Progenitor cell of endocrine pancreas (in vitro differentiated cells): Measurements from ENCODE around the gene AGPS. TPM values are rescaled to one million over a fixed set of nuclear protein-coding genes. Genes with fewer than 3 reads are reported as not detected.
A peak's percentile ranks its signal among the peaks of the same experiment; 100 is the strongest.

Experiments used
- DNase-seq: peaks from one replicate; pipeline ENCODE4 v3.0.0; 2021; ENCODE audit warnings: low spot score; ENCODE audit not compliant: unreplicated experiment
- H3K27ac Mint-ChIP-seq: 2 replicates; pipeline ENCODE4 v1.8.0; 2021; ENCODE audit warnings: mild to moderate bottlenecking, moderate library complexity, mixed read lengths
- H3K27me3 Mint-ChIP-seq: 2 replicates; pipeline ENCODE4 v1.8.0; 2021; ENCODE audit warnings: mixed read lengths
- H3K36me3 Mint-ChIP-seq: 2 replicates; pipeline ENCODE4 v1.8.0; 2022; ENCODE audit warnings: mixed read lengths; ENCODE audit not compliant: insufficient read depth
- H3K4me1 Mint-ChIP-seq: 2 replicates; pipeline ENCODE4 v1.8.0; 2021; ENCODE audit warnings: low read depth, mixed read lengths
- H3K4me3 Mint-ChIP-seq: 2 replicates; pipeline ENCODE4 v1.8.0; 2021; ENCODE audit warnings: low read depth, mild to moderate bottlenecking, moderate library complexity, mixed read lengths
- H3K9me3 Mint-ChIP-seq: 2 replicates; pipeline ENCODE4 v1.8.0; 2021; ENCODE audit warnings: low read depth, mixed read lengths
- CTCF ChIP-seq: fragments of 200-600 bp; sonication (generic); IDR thresholded peaks from one replicate; pipeline ENCODE4 v1.5.0; 2021; ENCODE audit warnings: antibody characterized with exemption, mild to moderate bottlenecking; ENCODE audit not compliant: unreplicated experiment
- total RNA-seq: library from RNA; stranded (reverse); gene quantifications from 2 replicates; pipeline ENCODE4 v1.2.1, GENCODE V29; 2021

Gene AGPS
- total RNA-seq, 1 donor from 2014 or later, result 69.2 TPM

DNA sequence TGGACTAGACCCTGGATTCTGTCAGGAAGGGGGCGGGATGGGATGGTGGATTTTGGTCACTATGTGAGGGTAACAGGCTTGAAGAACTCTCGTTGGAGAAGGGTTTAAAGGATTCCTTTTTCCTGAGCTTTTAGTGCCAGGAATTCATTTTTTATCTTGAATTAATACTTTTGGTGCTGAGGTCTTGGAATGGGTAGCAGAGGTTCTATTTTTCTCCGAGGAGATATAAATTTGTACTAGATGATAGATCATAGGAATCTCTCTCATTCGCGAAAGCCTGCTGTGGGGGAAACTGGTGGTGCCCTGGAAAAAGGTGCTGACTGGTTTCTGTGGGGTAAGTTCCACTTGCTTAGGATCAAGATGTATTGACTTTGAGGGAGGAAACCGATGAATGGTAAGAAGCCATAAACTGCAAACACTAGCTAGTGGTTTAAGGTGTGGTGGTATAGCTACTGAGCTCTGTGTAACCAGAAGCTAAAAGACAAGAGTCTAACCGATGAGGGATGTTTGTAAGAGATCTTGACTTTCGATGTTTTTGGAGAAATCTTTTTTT lies 706 bp downstream of the AGPS start:
- H3K27ac Mint-ChIP-seq, result peak overlapping the region; percentile 95
- no peaks in the 10 kb centered on the region for H3K9me3 Mint-ChIP-seq
- H3K27me3 Mint-ChIP-seq, result no peaks in the 10 kb centered on the region
- no peak for TF ChIP-seq CTCF
- H3K4me3 Mint-ChIP-seq, result peak overlapping the region; percentile 92
- peaks cover 35% of the 10 kb centered on the region for H3K4me1 Mint-ChIP-seq
- peaks cover 3% of the 10 kb centered on the region for H3K36me3 Mint-ChIP-seq
- no peak for DNase-seq

GRCh38 chr2:177393824-177394593 lies 1.4 kb downstream of the AGPS start:
- DNase-seq, result no peak
- Mint-ChIP-seq H3K36me3 (peaks cover 3% of the 10 kb centered on the region), H3K4me1 (peaks cover 38% of the 10 kb centered on the region), H3K27ac (no peak overlapping the region), H3K9me3 (no peaks in the 10 kb centered on the region), H3K4me3 (peak overlapping the region; percentile 92), H3K27me3 (no peaks in the 10 kb centered on the region)
- TF ChIP-seq CTCF, result no peak

DNA sequence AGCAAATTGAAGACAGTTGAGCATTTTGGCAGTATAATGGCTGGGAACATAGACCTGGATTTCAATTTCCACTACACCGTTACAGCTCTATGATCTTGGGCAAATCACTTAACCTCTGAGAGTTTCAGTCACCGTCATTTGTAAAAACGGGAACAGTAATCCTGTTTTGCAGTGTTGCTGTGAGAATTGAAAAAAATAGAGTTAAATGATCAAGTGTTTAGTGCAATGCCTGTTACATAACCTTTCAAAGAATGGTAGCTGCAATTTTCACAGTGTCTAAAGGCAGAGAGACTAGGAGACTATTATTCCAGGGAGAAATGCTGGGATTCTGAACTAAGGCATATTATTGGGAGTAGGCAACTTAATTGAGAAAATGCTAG lies 2.0 kb downstream of the AGPS start:
- peaks cover 3% of the 10 kb centered on the region for H3K36me3 Mint-ChIP-seq
- H3K4me3 Mint-ChIP-seq, result no peak overlapping the region
- no peak for TF ChIP-seq CTCF
- no peaks in the 10 kb centered on the region for H3K27me3 Mint-ChIP-seq
- H3K27ac Mint-ChIP-seq, result no peak overlapping the region
- DNase-seq, result no peak
- no peaks in the 10 kb centered on the region for H3K9me3 Mint-ChIP-seq
- peaks cover 40% of the 10 kb centered on the region for H3K4me1 Mint-ChIP-seq

- Mint-ChIP-seq H3K36me3 (peaks cover 3% of the 10 kb centered on the region), H3K27me3 (no peaks in the 10 kb centered on the region), H3K27ac (no peak overlapping the region), H3K4me3 (no peak overlapping the region), H3K4me1 (peaks cover 43% of the 10 kb centered on the region), H3K9me3 (no peaks in the 10 kb centered on the region)
- DNase-seq, result no peak
- no peak for TF ChIP-seq CTCF
Observed at GRCh38 chr2:177395351-177396065, 2.9 kb downstream of the AGPS start.

DNA sequence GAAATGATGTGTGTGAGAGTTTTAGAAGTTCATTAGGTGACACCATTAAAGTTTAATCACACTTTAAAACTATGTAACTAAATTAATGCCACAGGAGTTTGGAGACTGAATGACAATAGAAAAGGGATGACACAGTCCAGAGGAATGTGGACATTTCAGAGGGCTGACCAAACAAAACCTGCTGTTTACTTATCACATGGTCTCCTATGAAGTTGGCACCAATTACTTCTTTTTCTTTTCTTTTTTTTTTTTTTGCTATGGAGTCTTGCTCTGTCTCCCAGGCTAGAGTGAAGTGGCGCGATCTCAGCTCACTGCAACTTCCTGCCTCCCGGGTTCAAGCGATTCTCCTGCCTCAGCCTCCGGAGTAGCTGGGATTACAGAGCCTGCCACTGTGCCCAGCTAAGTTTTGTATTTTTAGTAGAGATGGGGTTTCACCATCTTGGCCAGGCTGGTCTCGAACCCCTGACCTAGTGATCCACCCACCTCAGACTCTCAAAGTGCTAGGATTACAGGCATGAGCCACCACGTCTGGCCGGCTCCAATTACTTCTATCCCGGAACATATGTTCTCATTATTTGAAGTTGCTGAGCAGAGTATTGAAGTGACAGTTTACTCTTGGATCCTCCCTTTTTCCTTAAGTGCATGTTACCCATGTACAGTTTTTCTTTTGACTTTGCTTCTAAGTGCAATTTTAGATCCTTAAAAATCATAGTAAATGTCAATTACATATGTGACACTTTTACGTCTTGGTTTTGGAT lies 4.3 kb downstream of the AGPS start:
- peaks cover 41% of the 10 kb centered on the region for H3K4me1 Mint-ChIP-seq
- peaks cover 3% of the 10 kb centered on the region for H3K36me3 Mint-ChIP-seq
- no peak overlapping the region for H3K4me3 Mint-ChIP-seq

More for the DNA sequence above, 4.3 kb downstream of the AGPS start:
- no peak for DNase-seq
- Mint-ChIP-seq H3K27ac (no peak overlapping the region), H3K27me3 (no peaks in the 10 kb centered on the region), H3K9me3 (no peaks in the 10 kb centered on the region)
- no peak for TF ChIP-seq CTCF
